GM21390 (cell line): ENCODE data around the gene BMP8B.
"Not testable (repeated sequence)": the region's sequence is repeated elsewhere in the genome, so short reads cannot be mapped to it uniquely, and the experiment has no call there.

Source experiments
- ATAC-seq: cut with Tn5 transposase; IDR thresholded peaks from one replicate; pipeline ENCODE4 v1.9.1; 2021; ENCODE audit not compliant: unreplicated experiment

The BMP8B gene, protein sequence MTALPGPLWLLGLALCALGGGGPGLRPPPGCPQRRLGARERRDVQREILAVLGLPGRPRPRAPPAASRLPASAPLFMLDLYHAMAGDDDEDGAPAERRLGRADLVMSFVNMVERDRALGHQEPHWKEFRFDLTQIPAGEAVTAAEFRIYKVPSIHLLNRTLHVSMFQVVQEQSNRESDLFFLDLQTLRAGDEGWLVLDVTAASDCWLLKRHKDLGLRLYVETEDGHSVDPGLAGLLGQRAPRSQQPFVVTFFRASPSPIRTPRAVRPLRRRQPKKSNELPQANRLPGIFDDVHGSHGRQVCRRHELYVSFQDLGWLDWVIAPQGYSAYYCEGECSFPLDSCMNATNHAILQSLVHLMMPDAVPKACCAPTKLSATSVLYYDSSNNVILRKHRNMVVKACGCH

GRCh38 chr1:39788758-39789570, at the start of gene BMP8B:
TSS of gene BMP8B (minus strand) at chr1:39788865. CDS start at chr1:39788485, 380 bp downstream.
- peak; percentile 60 for ATAC-seq

DNA sequence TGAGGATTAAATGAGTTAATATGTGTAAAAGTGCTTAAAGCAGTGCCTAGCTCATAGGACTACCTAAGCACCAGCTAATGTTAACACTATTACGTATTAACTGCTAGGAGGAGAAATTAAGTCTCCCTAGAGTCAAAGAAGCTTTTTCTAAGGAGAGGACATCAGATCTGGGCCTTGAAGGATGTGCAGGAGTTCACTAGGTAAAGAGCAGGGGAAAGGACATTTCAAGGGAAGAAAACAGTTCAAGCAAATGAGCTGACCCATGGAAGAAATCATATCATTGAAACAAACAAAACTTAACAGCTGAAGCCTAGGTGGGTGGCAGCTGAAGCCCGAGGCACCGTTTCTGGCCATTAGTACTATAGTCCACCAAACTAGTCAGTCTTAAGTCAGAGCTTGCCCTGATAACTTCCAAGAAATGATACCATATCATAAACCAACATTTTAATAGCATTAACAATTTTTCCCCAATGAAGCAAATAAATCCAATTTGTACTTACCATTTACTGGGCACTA, 48.0 kb upstream of the BMP8B start:
- no peak for ATAC-seq

DNA sequence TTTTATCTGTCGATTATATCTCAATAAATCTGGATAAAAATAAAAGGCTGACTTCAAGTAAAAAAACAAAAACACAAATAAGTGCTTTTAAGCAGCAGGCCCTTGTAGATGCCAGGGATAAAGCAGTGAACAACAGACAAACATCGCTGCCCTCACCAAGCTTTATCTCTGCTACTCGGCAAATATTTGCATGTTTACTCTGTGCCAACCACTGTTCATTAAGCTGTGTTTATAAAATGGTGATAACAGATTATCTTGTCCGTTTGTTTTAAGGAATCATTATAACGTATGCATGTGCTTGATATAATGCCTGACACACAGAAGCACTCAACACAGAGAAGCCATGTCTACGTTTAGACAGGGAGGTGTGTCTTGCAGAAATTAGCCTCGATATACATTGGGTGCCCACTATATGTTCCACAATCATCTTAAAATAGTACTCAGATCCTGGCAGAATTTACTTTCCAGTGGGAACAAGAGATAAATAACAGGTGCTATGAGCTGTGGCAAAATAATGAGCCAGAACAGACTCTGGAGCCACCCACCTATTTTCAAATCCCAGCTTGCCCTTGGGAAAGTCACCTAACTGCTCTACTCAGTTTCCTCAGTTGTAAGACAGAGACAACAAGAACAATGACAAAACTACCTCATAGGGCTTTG, 47.4 kb upstream of the BMP8B start:
- no peak for ATAC-seq

GRCh38 chr1:39835110-39835509, 46.4 kb upstream of the BMP8B start:
- no peak for ATAC-seq

- ATAC-seq = no peak
Measured at GRCh38 chr1:39833621-39834385, 45.1 kb upstream of the BMP8B start.

- no peak for ATAC-seq
Measured at GRCh38 chr1:39833121-39833520, 44.5 kb upstream of the BMP8B start.

DNA sequence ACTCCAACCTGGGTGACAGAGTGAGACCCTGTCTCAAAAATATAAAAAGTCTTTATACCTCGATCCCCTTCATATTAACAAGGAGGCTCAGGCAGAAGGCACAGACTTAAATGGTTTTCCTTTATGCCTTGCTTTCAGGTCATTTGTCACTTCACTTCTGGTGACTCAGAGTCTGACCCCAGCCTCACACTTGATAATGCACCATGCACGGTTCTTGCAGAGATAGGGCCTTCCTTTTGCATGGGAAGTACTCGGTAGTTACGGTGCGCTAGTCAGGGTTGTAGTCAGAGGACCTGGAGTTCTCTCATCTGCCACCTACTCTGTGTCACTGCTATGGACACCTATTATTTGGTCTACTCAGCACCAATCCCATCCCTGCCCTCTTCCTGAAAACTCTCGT, 43.6 kb upstream of the BMP8B start:
- no peak for ATAC-seq

- no peak for ATAC-seq
Measured at GRCh38 chr1:39829791-39830533, 41.3 kb upstream of the BMP8B start.

GRCh38 chr1:39828734-39829133, 40.1 kb upstream of the BMP8B start:
- no peak for ATAC-seq

DNA sequence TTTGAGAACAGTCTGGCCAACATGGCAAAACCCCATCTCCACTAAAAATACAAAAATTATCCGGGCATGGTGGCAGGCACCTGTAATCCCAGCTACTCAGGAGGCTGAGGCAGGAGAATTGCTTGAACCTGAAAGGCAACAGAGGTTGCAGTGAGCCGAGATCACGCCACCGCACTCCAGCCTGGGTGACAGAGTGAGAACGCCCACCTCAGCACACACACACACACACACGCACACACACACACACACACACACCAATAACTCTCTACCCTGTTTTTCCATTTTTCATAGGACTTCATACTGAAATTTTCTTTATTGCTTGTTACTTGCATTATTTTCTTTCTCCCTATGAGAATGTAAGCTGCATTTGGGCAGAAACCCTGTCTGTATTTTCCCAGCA, 39.6 kb upstream of the BMP8B start:
- not testable (repeated sequence) for ATAC-seq

GRCh38 chr1:39827201-39827600, 38.5 kb upstream of the BMP8B start:
- ATAC-seq = no peak

GRCh38 chr1:39826583-39826982, 37.9 kb upstream of the BMP8B start:
- no peak for ATAC-seq

DNA sequence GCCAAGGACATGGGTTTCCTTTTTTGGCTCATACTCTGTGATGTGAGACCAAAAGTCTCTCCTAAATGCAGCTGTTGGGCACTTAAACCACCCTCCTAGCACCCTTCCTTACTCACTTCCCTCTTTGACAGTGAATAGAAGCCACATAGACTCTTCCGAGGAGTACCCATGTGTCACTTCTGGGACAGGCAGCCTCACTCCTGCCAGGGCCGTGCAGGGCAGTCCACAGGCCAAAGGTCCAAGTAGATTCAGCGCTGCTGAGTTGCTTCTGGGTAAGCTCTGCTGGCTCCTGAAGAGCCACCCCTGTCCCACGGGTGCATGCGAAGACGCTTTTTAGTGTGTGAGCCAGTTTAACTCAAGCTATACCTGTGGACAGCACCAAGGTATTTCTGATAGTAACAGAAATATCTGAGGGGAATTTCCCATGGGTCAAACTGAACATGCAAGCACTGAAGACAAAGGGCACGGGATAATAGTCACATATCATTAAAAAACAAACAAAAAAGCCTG, 36.8 kb upstream of the BMP8B start:
- ATAC-seq = no peak

DNA sequence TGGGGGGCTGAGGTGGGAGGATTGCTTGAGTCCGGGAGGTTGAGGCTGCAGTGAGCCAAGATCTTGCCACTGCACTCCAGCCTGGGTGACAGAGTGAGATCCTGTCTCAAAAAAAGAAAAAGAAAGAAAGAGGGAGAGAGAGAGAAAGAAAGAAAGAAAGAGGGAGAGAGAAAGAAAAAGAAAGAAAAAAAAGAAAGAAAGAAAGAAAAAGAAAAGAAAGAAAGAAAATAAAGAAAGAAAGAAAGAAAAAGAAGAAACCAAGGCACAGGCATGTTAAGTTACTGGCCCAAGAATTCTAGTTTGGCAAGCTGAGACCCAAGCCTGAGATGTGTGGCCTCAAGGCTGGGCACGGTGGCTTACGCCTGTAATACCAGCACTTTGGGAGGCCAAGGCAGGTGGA, 34.8 kb upstream of the BMP8B start:
- not testable (repeated sequence) for ATAC-seq

DNA sequence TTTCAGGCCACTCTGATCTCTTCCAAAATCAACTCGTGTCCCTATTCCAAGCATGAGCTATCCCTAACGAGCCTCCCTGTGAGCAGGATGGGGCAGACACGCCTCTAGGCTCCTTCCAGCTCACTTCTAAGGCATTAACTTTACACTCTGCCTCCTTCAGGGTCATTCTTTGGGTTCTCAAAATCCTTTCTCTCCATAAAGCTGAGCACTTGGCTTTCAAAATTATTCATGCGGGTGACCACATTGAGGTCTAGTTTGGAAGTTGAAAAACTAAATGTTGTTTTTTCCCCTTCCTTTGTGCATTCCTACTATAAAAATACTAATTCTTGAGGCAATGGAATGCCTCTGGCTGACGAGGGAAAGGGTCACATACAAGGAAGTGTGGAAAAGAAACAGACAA, 33.5 kb upstream of the BMP8B start:
- no peak for ATAC-seq

DNA sequence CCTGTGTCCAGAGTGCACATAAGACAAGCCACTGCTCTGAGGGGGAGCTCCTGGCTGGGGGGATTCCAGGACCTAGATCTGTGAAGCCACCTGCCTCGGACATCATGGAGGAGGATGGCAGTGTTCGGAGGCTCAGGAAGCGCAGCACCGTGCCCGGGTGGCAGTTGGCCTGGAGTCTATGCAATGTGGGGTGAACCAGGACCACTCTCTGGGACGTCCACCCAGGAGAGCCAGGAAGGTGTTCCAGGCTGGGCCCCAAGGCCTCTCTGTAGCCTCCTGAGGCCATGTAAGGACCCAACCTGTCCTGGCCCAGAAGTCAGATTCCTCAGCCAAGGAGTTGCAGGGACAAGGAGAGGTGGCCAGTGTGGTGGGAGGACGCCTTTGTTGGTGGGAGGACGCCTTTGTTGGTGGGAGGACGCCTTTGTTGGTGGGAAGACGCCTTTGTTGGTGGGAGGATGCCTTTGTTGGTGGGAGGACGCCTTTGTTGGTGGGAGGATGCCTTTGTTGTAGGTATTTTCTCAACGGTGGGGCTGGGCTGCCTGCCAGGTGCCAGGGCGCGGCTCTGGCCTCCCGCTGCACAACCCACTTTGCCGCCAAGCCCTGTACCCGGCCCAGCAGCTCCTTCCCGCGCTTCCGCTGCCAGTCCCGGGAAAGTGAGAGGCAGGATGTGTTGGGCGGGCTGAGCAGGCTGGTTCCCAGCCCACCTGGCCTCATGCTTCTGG, 30.6 kb upstream of the BMP8B start:
- no peak for ATAC-seq

- no peak for ATAC-seq
Measured at GRCh38 chr1:39818482-39818881, 29.8 kb upstream of the BMP8B start.

DNA sequence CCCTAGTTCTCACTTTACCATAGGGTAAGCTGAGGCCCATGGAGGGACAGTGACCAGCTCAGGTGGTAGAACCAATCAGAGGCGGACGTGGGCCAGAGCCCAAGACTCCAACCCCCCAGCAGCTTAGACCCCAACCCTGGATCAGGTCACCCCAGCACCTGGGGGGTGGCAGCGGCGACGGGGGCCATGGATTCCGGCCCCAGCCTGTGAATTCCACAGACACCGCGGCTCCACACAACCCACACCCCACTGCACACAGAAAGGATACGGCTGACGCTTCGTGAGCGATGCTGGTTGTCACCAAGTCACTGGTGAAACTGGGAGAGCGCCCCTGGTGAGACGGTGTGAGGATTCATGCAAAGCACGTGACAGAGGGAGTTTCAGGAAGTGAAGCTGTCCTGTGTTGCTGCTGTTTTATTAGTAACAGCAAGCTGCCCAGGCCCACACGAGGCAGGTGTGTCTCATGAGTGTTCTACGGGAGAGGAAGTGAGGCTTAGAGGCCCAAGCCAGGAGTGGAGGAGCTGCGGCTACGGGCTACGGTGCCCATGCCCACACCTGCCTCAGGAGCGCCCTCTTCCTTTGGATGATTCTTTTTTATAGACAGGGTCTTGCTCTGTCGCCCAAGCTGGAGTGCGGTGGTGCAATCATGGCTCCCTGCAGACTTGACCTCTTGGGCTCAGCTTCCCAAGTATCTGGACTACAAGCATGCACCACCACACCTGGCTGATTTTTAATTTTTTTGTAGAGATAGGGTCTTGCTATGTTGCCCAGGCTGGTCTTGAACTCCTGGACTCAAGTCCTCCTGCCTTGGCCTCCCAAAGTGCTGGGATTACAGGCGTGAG, 28.6 kb upstream of the BMP8B start:
- ATAC-seq = peak; percentile 76
